Measurements from ENCODE around the gene H2BK1. TPM values are rescaled to one million over a fixed set of nuclear protein-coding genes. Genes with fewer than 3 reads are reported as not detected.

Gene H2BK1
- total and polyA plus RNA-seq, 12 donors, result not detected

- DNase-seq, result no peak
- 11 to 12% methylated on average over 36 of the region's 36 CpGs for WGBS, 2 donors
Observed at GRCh38 chr7:151232917-151233701, 22.8 kb upstream of the H2BK1 start.

DNA sequence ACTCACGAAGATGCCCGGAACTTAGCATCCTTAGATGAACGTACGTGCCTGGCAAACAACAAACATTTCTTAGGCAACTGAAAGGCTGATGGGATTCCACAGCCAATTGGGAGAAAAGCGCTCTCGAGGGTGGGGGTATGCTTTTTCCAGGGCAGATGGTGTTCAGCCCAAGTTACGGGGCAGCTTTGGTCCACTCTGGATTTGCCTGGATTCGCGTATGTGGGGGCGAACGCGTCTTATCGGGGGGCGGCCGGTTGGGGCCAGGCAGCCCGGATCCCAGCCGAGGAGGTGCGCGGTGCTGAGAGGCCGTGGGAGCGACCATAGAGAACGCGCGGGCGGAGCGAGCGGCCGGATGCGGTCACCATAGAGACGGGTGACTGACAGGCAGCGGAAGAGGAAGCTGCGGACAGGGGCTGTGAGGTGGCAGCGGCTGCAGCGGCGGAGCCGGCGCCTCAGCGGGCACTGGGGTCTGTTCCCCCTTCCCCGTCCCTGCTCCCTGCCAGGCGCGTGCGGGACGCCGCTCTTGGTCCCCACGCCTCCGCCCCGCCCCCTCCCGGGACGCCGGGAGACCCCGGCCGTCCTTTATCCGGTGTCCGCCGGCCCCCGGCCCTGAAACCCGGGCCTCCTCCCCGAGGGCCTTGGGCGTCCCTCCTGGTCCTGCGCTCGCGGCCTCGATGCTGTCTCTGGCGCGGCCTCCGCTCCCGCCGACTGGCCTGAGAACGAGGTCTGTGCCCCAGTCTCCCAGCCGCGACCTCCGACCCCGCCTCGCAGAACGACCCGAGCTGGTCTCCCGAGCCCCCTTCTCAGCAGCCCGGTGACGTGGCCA, 22.0 kb upstream of the H2BK1 start, which contains the start of gene CHPF2:
Gene CHPF2, plus strand, starts transcription at position 393 of the 826 bp plus-strand sequence. CDS start 1,529 bp downstream, outside the sequence.
- H3K4me1 ChIP-seq, result peaks cover 12 to 45% (median 27%) of the 10 kb centered on the region in 9 donors
- H3K27me3 ChIP-seq, result no peaks in the 10 kb centered on the region
- no peak for TF ChIP-seq CTCF (IDR thresholded peaks at IDR 0.05)
- WGBS, 2 donors, result 0 to 1% methylated on average over 71 to 79 of the region's 79 CpGs
- peak within 1 kb of the TSS; percentile 71 to 99 (median 96) for H3K4me3 ChIP-seq
- peak; percentile 92 to 94 for DNase-seq
- H3K27ac ChIP-seq, result peak within 1 kb of the TSS; percentile 8 to 94 (median 88)
- ATAC-seq, result peak; percentile 92 to 97 (median 96)
- no peaks in the 10 kb centered on the region for H3K9me3 ChIP-seq
- intact Hi-C loops (cut with DNase I), result no loop called here
- H3K36me3 ChIP-seq, result peaks cover 0 to 33% (median 18%) of the 10 kb centered on the region in 9 donors

More at GRCh38 chr7:151232917-151233701, 22.8 kb upstream of the H2BK1 start:
- intact Hi-C loops (cut with DNase I), result no loop called here
- H3K36me3 ChIP-seq, result peaks cover 0 to 41% (median 25%) of the 10 kb centered on the region in 9 donors
- ATAC-seq, result peak; percentile 20 to 69 (median 56)
- TF ChIP-seq CTCF (IDR thresholded peaks at IDR 0.05), result no peak
- H3K27me3 ChIP-seq, result no peaks in the 10 kb centered on the region
- peak overlapping the region; percentile 71 to 99 (median 96) for H3K4me3 ChIP-seq
- peaks cover 12 to 38% (median 22%) of the 10 kb centered on the region in 9 donors for H3K4me1 ChIP-seq
- no peaks in the 10 kb centered on the region for H3K9me3 ChIP-seq
- peak overlapping the region; percentile 8 to 94 (median 88) for H3K27ac ChIP-seq

DNA sequence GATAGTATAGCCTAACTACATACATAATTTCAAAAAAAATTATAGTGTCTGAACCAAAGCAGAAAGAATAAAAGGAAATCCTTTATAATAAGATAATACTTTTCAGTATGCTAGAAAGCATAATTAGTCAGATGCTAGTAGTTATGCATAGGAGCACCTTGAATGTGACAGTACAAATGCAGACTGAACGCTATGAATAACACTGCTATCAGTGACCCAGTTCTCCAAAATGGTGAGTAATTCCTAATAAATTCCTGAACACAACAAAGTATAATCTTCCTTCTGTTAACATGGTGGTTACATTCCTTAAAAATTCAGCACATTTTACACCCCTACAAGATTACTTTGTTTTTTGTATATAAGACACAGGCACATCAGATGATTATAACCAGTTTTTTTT, 20.8 kb upstream of the H2BK1 start:
- no peaks in the 10 kb centered on the region for H3K9me3 ChIP-seq
- WGBS, 2 donors, result 65 to 71% methylated on average over 1 of the region's 1 CpG
- no peak for DNase-seq
- ATAC-seq, result no peak
- H3K4me1 ChIP-seq, result peaks cover 15 to 50% (median 33%) of the 10 kb centered on the region in 9 donors
- H3K36me3 ChIP-seq, result peaks cover 0 to 21% (median 10%) of the 10 kb centered on the region in 9 donors
- no peaks in the 10 kb centered on the region for H3K27me3 ChIP-seq
- no peak overlapping the region for H3K4me3 ChIP-seq
- intact Hi-C loops (cut with DNase I), result no loop called here
- TF ChIP-seq CTCF (IDR thresholded peaks at IDR 0.05), result no peak
- H3K27ac ChIP-seq, result peak overlapping the region in 1 of 10 donors; percentile 94

DNA sequence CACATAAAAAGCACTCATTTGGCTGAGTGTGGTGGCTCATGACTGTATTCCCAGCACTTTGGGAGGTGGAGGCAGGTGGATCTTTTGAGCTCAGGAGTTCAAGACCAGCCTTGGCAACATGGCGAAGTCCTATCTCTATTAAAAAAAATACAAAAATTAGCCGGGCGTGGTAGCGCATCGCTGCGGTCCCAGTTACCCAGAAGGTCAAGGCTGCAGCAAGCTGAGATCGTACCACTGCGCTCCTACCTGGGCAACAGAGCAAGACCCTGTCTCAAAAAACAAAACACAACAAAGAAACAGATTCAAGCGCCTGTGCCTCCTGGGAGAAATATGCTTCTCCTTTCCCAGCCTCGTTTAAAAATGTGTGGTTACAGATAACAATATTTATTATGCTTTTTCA, 19.0 kb upstream of the H2BK1 start:
- intact Hi-C loops (cut with DNase I), result loop anchor here in 2 of 10 donors (5.0 kb wide), 1 partner anchor 107 kb away; no protein-coding TSS in a partner anchor
- Histone ChIP-seq H3K27me3 (no peaks in the 10 kb centered on the region), H3K36me3 (peaks cover 0 to 14% (median 6%) of the 10 kb centered on the region in 9 donors), H3K4me1 (peaks cover 18 to 51% (median 40%) of the 10 kb centered on the region in 9 donors), H3K9me3 (no peaks in the 10 kb centered on the region), H3K27ac (no peak overlapping the region), H3K4me3 (no peak overlapping the region)
- DNase-seq (no peak), ATAC-seq (no peak)
- no peak for TF ChIP-seq CTCF (IDR thresholded peaks at IDR 0.05)
- 90 to 93% methylated on average over 10 of the region's 10 CpGs for WGBS, 2 donors
